Hematopoietic multipotent progenitor cell treated with erythropoietin and hydrocortisone succinate and interleukin-3 and kit ligand, for 8 days (in vitro differentiated cells): ENCODE measurements around the gene TMEM131.

Experiments used
- DNase-seq: peaks from one replicate; pipeline ENCODE4 v3.0.0-alpha.2; 2015

The TMEM131 gene

GRCh38 chr2:98016908-98017670 is 21.3 kb upstream of the TMEM131 start:
- DNase-seq: no peak

GRCh38 chr2:98015671-98016070 is 19.9 kb upstream of the TMEM131 start:
- DNase-seq: no peak

- DNase-seq: no peak
These were observed 18.6 kb upstream of the TMEM131 start for GRCh38 chr2:98014379-98014778.

- no peak for DNase-seq
These were observed 17.8 kb upstream of the TMEM131 start for GRCh38 chr2:98013407-98014042.

- no peak for DNase-seq
These were observed 16.8 kb upstream of the TMEM131 start for GRCh38 chr2:98012561-98012991.

GRCh38 chr2:98009887-98010760 is 14.4 kb upstream of the TMEM131 start:
- no peak for DNase-seq

GRCh38 chr2:98008415-98008814 is 12.7 kb upstream of the TMEM131 start:
- no peak for DNase-seq

- no peak for DNase-seq
These were observed 10.6 kb upstream of the TMEM131 start for GRCh38 chr2:98006378-98006777.

GRCh38 chr2:98004613-98005012 is 8.9 kb upstream of the TMEM131 start:
- DNase-seq: no peak

GRCh38 chr2:98004047-98004446 is 8.3 kb upstream of the TMEM131 start:
- DNase-seq: no peak

- DNase-seq: no peak
These were observed 3.8 kb upstream of the TMEM131 start for GRCh38 chr2:97999536-97999935.

- no peak for DNase-seq
These were observed 2.8 kb upstream of the TMEM131 start for GRCh38 chr2:97998431-97999005.

- DNase-seq: no peak
These were observed 2.1 kb upstream of the TMEM131 start for GRCh38 chr2:97997784-97998392.

GRCh38 chr2:97996679-97997078 is 931 bp upstream of the TMEM131 start:
- no peak for DNase-seq

GRCh38 chr2:97995026-97995733 is 568 bp downstream of the TMEM131 start:
- DNase-seq: peak; percentile 69

GRCh38 chr2:97994476-97994875 is 1.3 kb downstream of the TMEM131 start:
- no peak for DNase-seq

- peak; percentile 26 for DNase-seq
These were observed 1.8 kb downstream of the TMEM131 start for GRCh38 chr2:97993926-97994325.

GRCh38 chr2:97992836-97993825 is 2.6 kb downstream of the TMEM131 start:
- no peak for DNase-seq

GRCh38 chr2:97991081-97991856 is 4.5 kb downstream of the TMEM131 start:
- DNase-seq: no peak

GRCh38 chr2:97988722-97989121 is 7.0 kb downstream of the TMEM131 start:
- DNase-seq: no peak
